Central memory CD8-positive, alpha-beta T cell (primary cell): Measurements from ENCODE around the gene RBM26.

Source experiments
- ATAC-seq: fragments of 150-1000 bp; cut with Tn5 transposase; replicated peaks from 2 replicates; pipeline ENCODE4 v1.10.0; 2022; ENCODE audit warnings: mild to moderate bottlenecking, moderate FRiP score, moderate number of reproducible peaks; ENCODE audit not compliant: poor library complexity, severe bottlenecking; ENCODE audit errors: extremely low read depth
- DNase-seq, 2 donors: peaks; one replicate each; pipeline ENCODE4 v3.0.0; 2021; ENCODE audit warnings: low spot score in 2 of 2
- H3K27ac Mint-ChIP-seq: one replicate; pipeline ENCODE4 v1.8.0; 2022; ENCODE audit warnings: low read depth, mild to moderate bottlenecking, moderate library complexity, mixed read lengths
- H3K27me3 Mint-ChIP-seq: one replicate; pipeline ENCODE4 v1.8.0; 2022; ENCODE audit warnings: mixed read lengths
- H3K36me3 Mint-ChIP-seq: one replicate; pipeline ENCODE4 v1.8.0; 2022; ENCODE audit warnings: mild to moderate bottlenecking, moderate library complexity, mixed read lengths; ENCODE audit not compliant: insufficient read depth
- H3K4me1 Mint-ChIP-seq: one replicate; pipeline ENCODE4 v1.8.0; 2022; ENCODE audit warnings: mixed read lengths
- H3K4me3 Mint-ChIP-seq: one replicate; pipeline ENCODE4 v1.8.0; 2022; ENCODE audit warnings: mild to moderate bottlenecking, moderate library complexity, mixed read lengths
- H3K9me3 Mint-ChIP-seq: one replicate; pipeline ENCODE4 v1.8.0; 2022; ENCODE audit warnings: mixed read lengths

The RBM26 gene

DNA sequence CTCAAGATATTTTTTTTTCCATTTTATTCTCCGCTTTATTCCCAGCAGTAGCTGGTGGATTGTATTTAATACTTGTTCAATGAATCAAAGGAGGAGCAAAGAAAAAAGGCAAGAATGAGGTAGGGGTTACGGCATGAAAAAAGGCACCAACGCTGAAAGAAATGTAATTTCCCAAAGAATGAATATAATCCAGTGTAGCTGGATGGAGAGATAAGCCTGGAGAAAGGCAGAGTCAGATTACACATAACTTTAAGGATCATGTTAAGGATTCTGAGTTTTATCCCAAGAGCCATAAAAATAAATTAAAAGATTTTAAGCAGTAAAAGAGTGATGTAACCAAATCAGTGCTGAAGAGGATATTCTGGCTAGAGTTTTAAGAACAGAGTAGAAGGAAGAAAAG is 67.7 kb downstream of the RBM26 start:
- peaks cover 11% of the 10 kb centered on the region for H3K4me1 Mint-ChIP-seq
- no peak overlapping the region for H3K4me3 Mint-ChIP-seq
- no peak overlapping the region for H3K27ac Mint-ChIP-seq
- no peaks in the 10 kb centered on the region for H3K27me3 Mint-ChIP-seq
- H3K36me3 Mint-ChIP-seq = peaks cover 60% of the 10 kb centered on the region
- H3K9me3 Mint-ChIP-seq = no peaks in the 10 kb centered on the region
- no peak for DNase-seq
- no peak for ATAC-seq

DNA sequence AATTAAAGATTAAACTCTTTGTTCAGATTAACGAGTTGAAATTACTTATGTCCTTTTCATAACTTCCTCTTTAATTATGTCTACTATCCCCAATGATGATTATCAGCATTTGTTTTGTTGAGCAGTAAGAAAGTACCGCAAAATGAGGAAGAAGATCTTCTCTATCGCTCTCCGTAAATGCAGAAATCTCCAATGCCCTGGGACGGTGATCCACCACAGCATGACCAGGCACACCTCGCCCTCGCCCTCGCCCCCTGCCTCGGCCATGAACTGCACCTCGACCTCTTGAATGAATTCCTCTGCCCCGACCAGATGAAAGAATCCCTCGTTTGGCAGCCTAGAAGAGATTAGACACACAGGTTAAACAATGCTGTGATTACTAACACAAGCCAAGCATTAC is 69.1 kb downstream of the RBM26 start:
- Mint-ChIP-seq H3K27ac (no peak overlapping the region), H3K36me3 (peaks cover 58% of the 10 kb centered on the region)
- ATAC-seq = no peak

DNA sequence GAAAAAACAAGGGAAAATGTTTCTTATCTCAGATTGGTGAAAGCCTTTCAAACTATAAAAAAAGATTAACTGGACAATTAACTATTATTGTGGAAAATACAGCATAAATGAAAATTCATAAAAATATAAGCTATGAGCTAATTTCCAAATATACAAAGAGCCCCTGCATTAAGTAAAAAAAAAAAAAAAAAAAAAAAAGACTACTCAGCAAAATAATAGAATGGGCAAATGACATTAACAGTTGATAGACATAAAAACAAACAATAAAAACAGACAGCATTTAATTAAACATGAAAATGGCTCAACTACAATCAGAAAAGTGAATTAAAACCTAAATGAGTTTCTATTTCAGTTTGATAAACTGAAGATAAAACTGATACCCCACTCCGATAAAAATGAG is 77.5 kb downstream of the RBM26 start:
- DNase-seq (no peak), ATAC-seq (no peak)
- Mint-ChIP-seq H3K4me1 (no peaks in the 10 kb centered on the region), H3K9me3 (no peaks in the 10 kb centered on the region), H3K27ac (no peak overlapping the region), H3K36me3 (peaks cover 33% of the 10 kb centered on the region), H3K4me3 (no peak overlapping the region), H3K27me3 (no peaks in the 10 kb centered on the region)

More for the DNA sequence above, 69.1 kb downstream of the RBM26 start:
- DNase-seq = no peak
- Mint-ChIP-seq H3K27me3 (no peaks in the 10 kb centered on the region), H3K4me3 (no peak overlapping the region), H3K4me1 (peaks cover 11% of the 10 kb centered on the region), H3K9me3 (no peaks in the 10 kb centered on the region)

DNA sequence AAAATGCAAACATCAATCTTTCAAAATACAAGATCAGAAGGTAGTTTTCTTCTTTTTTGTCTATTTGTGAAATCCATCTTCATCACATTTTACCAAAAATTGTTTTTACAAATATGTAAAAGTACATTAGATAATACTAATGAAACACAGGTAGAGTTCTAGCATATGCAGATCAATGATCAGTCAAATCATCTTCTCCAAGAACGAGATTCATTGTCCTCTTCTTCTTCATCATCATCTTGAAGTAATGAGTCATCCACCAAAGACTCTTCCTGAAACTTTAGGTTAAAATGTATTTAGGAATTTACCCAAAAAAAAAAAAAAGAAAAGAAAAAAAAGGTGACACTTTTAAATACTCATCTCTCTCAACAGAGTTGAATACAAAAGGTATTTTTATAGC is 85.6 kb downstream of the RBM26 start:
- H3K27me3 Mint-ChIP-seq = no peaks in the 10 kb centered on the region
- peak overlapping the region; percentile 58 for H3K27ac Mint-ChIP-seq
- H3K9me3 Mint-ChIP-seq = no peaks in the 10 kb centered on the region
- no peak overlapping the region for H3K4me3 Mint-ChIP-seq
- H3K36me3 Mint-ChIP-seq = peaks cover 20% of the 10 kb centered on the region
- DNase-seq = no peak
- no peak for ATAC-seq
- no peaks in the 10 kb centered on the region for H3K4me1 Mint-ChIP-seq

DNA sequence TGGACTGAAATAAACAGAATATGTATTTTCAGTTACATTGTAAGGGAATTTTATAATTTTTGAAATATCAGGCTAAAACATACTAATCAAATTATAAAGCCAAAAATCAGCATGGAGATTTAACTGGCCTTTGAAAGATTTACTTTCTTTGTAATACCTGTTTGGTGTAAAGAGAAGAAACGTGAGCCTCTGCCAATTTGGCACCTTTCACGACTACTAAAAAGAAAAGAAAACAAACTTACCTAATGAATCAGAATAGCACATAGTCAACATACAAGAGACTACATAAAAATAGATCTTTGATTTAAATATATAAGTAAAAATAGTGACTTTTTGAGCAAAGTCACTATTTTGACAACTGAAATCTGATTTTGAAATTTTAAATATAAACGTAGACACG is 87.4 kb downstream of the RBM26 start:
- ATAC-seq = no peak
- Mint-ChIP-seq H3K27ac (no peak overlapping the region), H3K4me3 (no peak overlapping the region), H3K27me3 (no peaks in the 10 kb centered on the region), H3K4me1 (no peaks in the 10 kb centered on the region), H3K9me3 (no peaks in the 10 kb centered on the region), H3K36me3 (peaks cover 26% of the 10 kb centered on the region)
- no peak for DNase-seq

DNA sequence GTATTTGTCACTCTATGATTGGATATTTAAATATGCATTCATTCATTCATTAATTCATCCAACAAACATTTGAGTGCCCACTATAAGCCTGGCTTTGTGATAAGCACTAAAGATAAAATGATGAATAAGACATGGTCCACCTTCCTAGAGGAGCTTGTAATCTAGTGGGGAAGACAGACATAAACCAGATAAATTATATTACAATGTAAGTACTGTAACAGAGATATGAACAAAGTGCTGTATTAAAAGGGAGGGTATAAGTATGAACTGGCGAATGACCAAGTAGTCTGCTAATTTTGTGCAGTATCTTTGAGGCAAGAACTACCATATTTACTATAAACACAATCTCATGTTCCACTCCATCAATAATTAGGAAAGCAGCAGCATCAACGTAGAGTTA is 88.2 kb downstream of the RBM26 start:
- no peaks in the 10 kb centered on the region for H3K4me1 Mint-ChIP-seq
- ATAC-seq (no peak), DNase-seq (no peak)
- no peaks in the 10 kb centered on the region for H3K27me3 Mint-ChIP-seq
- H3K4me3 Mint-ChIP-seq = no peak overlapping the region
- no peak overlapping the region for H3K27ac Mint-ChIP-seq
- H3K36me3 Mint-ChIP-seq = peaks cover 24% of the 10 kb centered on the region
- no peaks in the 10 kb centered on the region for H3K9me3 Mint-ChIP-seq

DNA sequence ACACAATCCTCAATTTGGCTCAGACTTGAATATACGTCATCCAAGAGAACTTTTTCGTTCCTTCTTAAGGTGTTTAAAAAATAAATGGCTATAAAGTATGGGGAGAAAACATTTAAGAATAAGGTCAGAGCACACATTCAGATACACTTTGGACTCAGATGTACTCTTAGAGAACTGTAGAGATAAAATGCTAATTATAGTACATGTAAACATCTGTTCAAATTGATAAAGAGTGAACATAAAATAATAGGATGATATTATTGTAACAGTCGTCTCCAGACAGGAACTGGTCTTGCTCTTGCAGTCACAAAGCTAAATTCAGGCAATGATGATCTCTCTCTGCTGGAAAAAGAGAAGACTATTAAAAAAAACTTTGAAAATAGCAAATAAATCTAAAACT is 91.4 kb downstream of the RBM26 start:
- Mint-ChIP-seq H3K4me1 (no peaks in the 10 kb centered on the region), H3K4me3 (no peak overlapping the region), H3K27me3 (no peaks in the 10 kb centered on the region), H3K27ac (peak overlapping the region; percentile 25), H3K9me3 (no peaks in the 10 kb centered on the region), H3K36me3 (peaks cover 10% of the 10 kb centered on the region)
- DNase-seq = no peak
- ATAC-seq = no peak

DNA sequence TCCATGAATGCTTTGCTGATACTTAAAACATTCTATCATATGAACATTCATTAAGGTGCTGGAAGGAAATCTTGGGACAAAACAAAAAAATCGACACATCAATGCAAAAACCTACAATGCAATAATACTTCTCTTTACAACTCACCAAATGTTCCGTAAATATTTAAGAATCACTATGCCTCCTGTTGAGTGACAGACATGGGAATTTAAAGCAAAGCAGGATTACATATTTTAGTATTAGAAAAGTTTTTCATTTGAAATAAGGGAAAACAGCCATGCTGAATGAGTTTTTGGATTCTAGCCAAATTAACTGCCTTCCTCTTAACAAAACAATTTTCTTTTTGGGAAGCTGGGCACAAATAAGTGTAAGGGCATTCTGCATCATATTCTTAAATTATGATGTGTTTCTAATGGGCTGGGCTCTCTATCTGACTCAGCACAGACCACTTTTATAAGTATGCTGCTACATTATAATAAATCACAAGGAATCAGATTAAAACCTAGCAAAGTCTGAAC is 93.7 kb downstream of the RBM26 start:
- DNase-seq = no peak
- Mint-ChIP-seq H3K27ac (no peak overlapping the region), H3K4me3 (no peak overlapping the region), H3K27me3 (no peaks in the 10 kb centered on the region), H3K9me3 (no peaks in the 10 kb centered on the region), H3K36me3 (peaks cover 7% of the 10 kb centered on the region), H3K4me1 (peaks cover 7% of the 10 kb centered on the region)
- ATAC-seq = no peak

DNA sequence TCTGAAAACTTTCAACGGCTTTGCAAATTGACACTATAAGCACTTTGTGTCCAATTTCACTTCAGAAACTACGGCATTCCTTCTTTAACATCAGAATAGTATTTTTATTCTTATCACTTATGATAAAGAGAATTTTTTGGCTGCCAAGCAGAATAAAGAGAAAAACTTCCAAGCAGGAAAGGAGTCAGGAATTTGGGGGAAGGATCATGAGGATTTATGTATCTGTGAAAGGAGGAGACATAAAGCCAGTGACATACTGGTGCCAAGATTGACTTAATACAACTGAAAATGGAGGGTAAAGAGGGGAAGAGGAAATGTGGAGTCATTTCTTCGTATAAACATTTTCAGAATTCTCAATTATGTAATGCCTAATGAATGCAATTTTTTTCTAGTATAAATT is 94.7 kb downstream of the RBM26 start:
- Mint-ChIP-seq H3K27ac (no peak overlapping the region), H3K9me3 (no peaks in the 10 kb centered on the region), H3K4me1 (peaks cover 10% of the 10 kb centered on the region), H3K27me3 (no peaks in the 10 kb centered on the region), H3K36me3 (peaks cover 7% of the 10 kb centered on the region), H3K4me3 (no peak overlapping the region)
- ATAC-seq (no peak), DNase-seq (no peak)

DNA sequence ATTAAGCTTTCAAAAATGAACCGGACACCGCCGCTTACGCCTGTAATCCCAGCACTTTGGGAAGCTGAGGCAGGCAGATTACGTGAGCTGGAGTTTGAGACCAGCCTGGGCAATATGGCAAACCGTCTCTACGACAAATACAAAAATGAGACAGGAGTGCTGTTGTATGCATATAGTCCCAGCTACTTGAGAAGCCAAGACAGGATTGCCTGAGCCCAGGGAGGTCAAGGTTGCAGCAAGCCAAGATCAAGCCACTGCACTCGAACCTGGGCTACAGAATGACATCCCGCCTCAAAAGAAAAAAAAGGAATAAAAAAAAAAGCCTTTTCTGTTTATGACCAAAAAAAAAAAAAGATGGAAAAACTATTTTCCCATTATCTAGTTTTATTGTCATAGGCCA is 96.4 kb downstream of the RBM26 start:
- Mint-ChIP-seq H3K36me3 (peaks cover 6% of the 10 kb centered on the region), H3K27ac (no peak overlapping the region), H3K9me3 (no peaks in the 10 kb centered on the region), H3K4me1 (peaks cover 10% of the 10 kb centered on the region), H3K27me3 (no peaks in the 10 kb centered on the region), H3K4me3 (no peak overlapping the region)
- DNase-seq (no peak), ATAC-seq (no peak)

DNA sequence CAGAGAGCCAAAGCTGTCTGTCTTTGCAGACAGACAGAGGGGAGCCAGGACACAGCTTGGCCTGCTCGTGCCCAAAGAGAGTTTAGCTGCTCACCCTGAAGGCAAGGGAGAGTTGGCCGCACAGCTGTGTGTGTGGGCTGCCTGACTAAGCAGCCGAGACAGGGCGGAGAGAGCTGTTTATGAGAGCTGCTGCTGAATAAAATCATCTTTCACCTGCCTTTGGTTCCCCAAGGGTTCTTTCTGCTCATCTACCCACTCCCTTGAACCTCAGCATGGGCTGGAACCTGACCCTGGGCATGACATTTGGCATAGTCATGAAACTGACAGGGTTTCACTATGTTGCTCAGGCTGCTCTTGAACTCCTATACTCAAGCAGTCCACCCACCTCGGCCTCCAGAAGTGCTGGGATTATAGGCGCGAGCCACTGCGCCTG is 98.2 kb downstream of the RBM26 start:
- Mint-ChIP-seq H3K4me3 (no peak overlapping the region), H3K4me1 (peaks cover 10% of the 10 kb centered on the region), H3K36me3 (no peaks in the 10 kb centered on the region), H3K27ac (no peak overlapping the region), H3K9me3 (no peaks in the 10 kb centered on the region), H3K27me3 (peaks cover 5% of the 10 kb centered on the region)
- ATAC-seq = no peak
- no peak for DNase-seq

DNA sequence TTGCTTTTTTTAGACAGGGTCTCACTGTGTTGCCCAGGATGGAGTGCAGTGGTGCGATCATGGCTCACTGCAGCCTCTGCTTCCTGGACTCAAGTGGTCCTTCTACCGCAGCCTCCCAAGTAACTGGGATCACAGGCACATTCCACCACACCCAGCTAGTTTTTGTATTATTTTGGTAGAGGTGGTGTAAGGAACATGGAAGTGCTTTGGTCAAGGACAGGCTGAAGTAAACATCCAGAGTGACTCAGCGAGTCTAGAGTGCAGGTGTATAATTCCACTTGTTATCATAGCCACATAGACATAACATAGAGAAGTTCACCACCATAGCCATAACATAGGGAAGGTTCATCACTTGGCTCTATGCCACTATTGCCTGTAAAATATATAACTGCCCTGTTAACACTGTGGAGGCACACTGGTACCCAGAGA is 98.6 kb downstream of the RBM26 start:
- Mint-ChIP-seq H3K9me3 (no peaks in the 10 kb centered on the region), H3K27ac (peak overlapping the region; percentile 16), H3K4me3 (no peak overlapping the region), H3K36me3 (no peaks in the 10 kb centered on the region), H3K27me3 (peaks cover 10% of the 10 kb centered on the region), H3K4me1 (peaks cover 10% of the 10 kb centered on the region)
- ATAC-seq = no peak
- no peak for DNase-seq

DNA sequence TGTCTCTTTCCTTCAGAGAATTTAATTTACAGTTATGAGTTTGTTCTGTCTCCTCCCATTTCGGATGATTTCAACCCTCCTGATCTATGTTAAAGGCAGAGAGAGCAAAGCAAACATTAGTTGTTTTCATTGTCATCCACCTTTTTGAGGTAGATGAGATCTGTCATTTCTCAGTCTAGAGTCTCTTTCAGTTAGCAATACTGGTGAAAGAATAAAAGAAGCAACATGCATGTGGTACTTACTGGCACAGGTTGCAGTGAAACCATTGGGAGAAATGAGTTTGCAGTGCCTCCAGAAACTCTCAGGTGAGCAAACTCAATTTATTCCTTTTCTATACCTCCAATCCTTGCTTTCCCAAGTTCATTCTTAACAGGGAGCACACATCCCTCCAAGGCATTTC is 99.4 kb downstream of the RBM26 start:
- Mint-ChIP-seq H3K27ac (peak overlapping the region; percentile 16), H3K9me3 (no peaks in the 10 kb centered on the region), H3K4me1 (peaks cover 10% of the 10 kb centered on the region), H3K27me3 (peaks cover 12% of the 10 kb centered on the region), H3K4me3 (no peak overlapping the region), H3K36me3 (no peaks in the 10 kb centered on the region)
- ATAC-seq (no peak), DNase-seq (no peak)

DNA sequence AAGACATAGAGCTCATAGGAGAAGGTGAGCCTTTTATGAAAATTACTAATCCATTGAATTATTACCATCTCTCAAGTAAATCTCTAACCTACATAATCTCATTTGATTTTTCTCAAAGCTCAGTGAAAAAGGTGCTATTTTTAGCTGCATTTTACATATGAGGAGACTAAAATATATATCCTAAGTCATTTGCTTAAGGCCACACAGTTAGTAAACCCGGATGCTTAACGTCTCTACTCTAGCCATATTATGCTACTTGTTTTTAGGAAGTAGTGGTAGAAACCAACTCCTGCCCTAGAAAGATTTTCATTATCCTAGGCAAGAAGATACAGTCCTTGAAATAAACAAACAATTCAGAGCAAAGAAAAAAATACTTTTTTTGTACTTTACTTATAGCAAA is 108.9 kb downstream of the RBM26 start:
- Mint-ChIP-seq H3K4me3 (no peak overlapping the region), H3K9me3 (no peaks in the 10 kb centered on the region), H3K4me1 (no peaks in the 10 kb centered on the region), H3K27ac (no peak overlapping the region), H3K27me3 (peaks cover 28% of the 10 kb centered on the region), H3K36me3 (peaks cover 2% of the 10 kb centered on the region)
- DNase-seq (no peak), ATAC-seq (no peak)
